ENCODE data around the gene TRPV6. TPM values are rescaled to one million over a fixed set of nuclear protein-coding genes. Genes with fewer than 3 reads are reported as not detected.

Gene TRPV6
- total and polyA plus RNA-seq, 4 donors = 0.32 to 1.5 (median 0.36) TPM; not detected in 1

- 64% methylated on average over 5 of the region's 5 CpGs for WGBS
- no peak for DNase-seq (ENCODE audit: low spot score)
- H3K9me3 ChIP-seq (ENCODE audit: control insufficient read depth in 4 of 4, low read length in 3 of 4) = no peaks in the 10 kb centered on the region
- TF ChIP-seq RAD21 (IDR thresholded peaks at IDR 0.05) (no peak), GABPA (IDR thresholded peaks at IDR 0.05 in 1 of 2, conservative IDR thresholded peaks at IDR 0.05 in 1 of 2) (no peak), HNF4A (conservative IDR thresholded peaks at IDR 0.05) (no peak), ZBTB33 (IDR thresholded peaks at IDR 0.05) (no peak), SP1 (IDR thresholded peaks at IDR 0.05) (no peak), TAF1 (conservative IDR thresholded peaks at IDR 0.05) (no peak), HNF4G (IDR thresholded peaks at IDR 0.05) (no peak), FOXA1 (IDR thresholded peaks at IDR 0.05) (no peak), FOXA2 (IDR thresholded peaks at IDR 0.05) (no peak)
- H3K27me3 ChIP-seq (ENCODE audit: control insufficient read depth in 4 of 4, insufficient read depth in 4 of 4, low read length in 3 of 4) = no peaks in the 10 kb centered on the region
- peaks cover 2 to 15% (median 10%) of the 10 kb centered on the region in 4 donors for H3K4me1 ChIP-seq (ENCODE audit: control insufficient read depth in 4 of 4, insufficient read depth in 4 of 4, low read length in 3 of 4)
- no peak overlapping the region for H3K4me3 ChIP-seq (ENCODE audit: low read depth in 1 of 3, low read length in 3 of 3)
- no peak overlapping the region for H3K9ac ChIP-seq (ENCODE audit: low read depth in 1 of 2, low read length in 2 of 2)
- H3K36me3 ChIP-seq (ENCODE audit: control insufficient read depth in 4 of 4, insufficient read depth in 3 of 4, low read depth in 1 of 4, low read length in 3 of 4) = peaks cover 0 to 2% (median 0%) of the 10 kb centered on the region in 4 donors
- H3K27ac ChIP-seq (ENCODE audit: low read depth in 1 of 2, low read length in 2 of 2) = no peak overlapping the region
Measured at GRCh38 chr7:142859829-142860228, 25.7 kb downstream of the TRPV6 start.

- Histone ChIP-seq H3K9ac (ENCODE audit: low read depth in 1 of 2, low read length in 2 of 2) (no peak overlapping the region), H3K27ac (ENCODE audit: low read depth in 1 of 2, low read length in 2 of 2) (no peak overlapping the region), H3K4me3 (ENCODE audit: low read depth in 1 of 3, low read length in 3 of 3) (no peak overlapping the region), H3K36me3 (ENCODE audit: control insufficient read depth in 4 of 4, insufficient read depth in 3 of 4, low read depth in 1 of 4, low read length in 3 of 4) (peaks cover 0 to 2% (median 0%) of the 10 kb centered on the region in 4 donors), H3K27me3 (ENCODE audit: control insufficient read depth in 4 of 4, insufficient read depth in 4 of 4, low read length in 3 of 4) (no peaks in the 10 kb centered on the region), H3K4me1 (ENCODE audit: control insufficient read depth in 4 of 4, insufficient read depth in 4 of 4, low read length in 3 of 4) (peaks cover 2 to 15% (median 11%) of the 10 kb centered on the region in 4 donors), H3K9me3 (ENCODE audit: control insufficient read depth in 4 of 4, low read length in 3 of 4) (no peaks in the 10 kb centered on the region)
- TF ChIP-seq FOXA2 (IDR thresholded peaks at IDR 0.05) (no peak), REST (IDR thresholded peaks at IDR 0.05) (no peak), HNF4A (conservative IDR thresholded peaks at IDR 0.05) (no peak), MAX (IDR thresholded peaks at IDR 0.05) (no peak), EGR1 (IDR thresholded peaks at IDR 0.05; ENCODE audit: low read depth in 2 of 2) (no peak), TAF1 (conservative IDR thresholded peaks at IDR 0.05) (no peak), RXRA (IDR thresholded peaks at IDR 0.05) (no peak), FOXA1 (IDR thresholded peaks at IDR 0.05) (no peak), SP1 (IDR thresholded peaks at IDR 0.05) (no peak), YY1 (IDR thresholded peaks at IDR 0.05) (no peak), ATF3 (IDR thresholded peaks at IDR 0.05) (no peak), GABPA (IDR thresholded peaks at IDR 0.05 in 1 of 2, conservative IDR thresholded peaks at IDR 0.05 in 1 of 2) (no peak), ZBTB33 (IDR thresholded peaks at IDR 0.05) (no peak), CTCF (IDR thresholded peaks at IDR 0.05; ENCODE audit: low read depth, low read length, missing input control) (no peak), JUND (IDR thresholded peaks at IDR 0.05) (no peak), RAD21 (IDR thresholded peaks at IDR 0.05) (no peak), HNF4G (IDR thresholded peaks at IDR 0.05) (no peak)
- DNase-seq (ENCODE audit: low spot score) = no peak
Measured at GRCh38 chr7:142859411-142859810, 26.1 kb downstream of the TRPV6 start.

All from liver (tissue), 9 donors.